GM19452 (cell line): ENCODE results near the gene GAL3ST2.
"Not testable (repeated sequence)": the region's sequence is repeated elsewhere in the genome, so short reads cannot be mapped to it uniquely, and the experiment has no call there.

Experiments used
- ATAC-seq: cut with Tn5 transposase; IDR thresholded peaks from one replicate; pipeline ENCODE4 v1.9.1; 2021; ENCODE audit not compliant: unreplicated experiment

The GAL3ST2 gene

GRCh38 chr2:241767464-241768250, 9.0 kb upstream of the GAL3ST2 start:
- ATAC-seq, result no peak

- no peak for ATAC-seq
Measured at GRCh38 chr2:241768251-241768711, 8.3 kb upstream of the GAL3ST2 start.

GRCh38 chr2:241768850-241769249, 7.8 kb upstream of the GAL3ST2 start:
- no peak for ATAC-seq

GRCh38 chr2:241769819-241770184, 6.8 kb upstream of the GAL3ST2 start:
- ATAC-seq, result no peak

- no peak for ATAC-seq
Measured at GRCh38 chr2:241770185-241770935, 6.3 kb upstream of the GAL3ST2 start.

GRCh38 chr2:241770936-241771285, 5.7 kb upstream of the GAL3ST2 start:
- no peak for ATAC-seq

- ATAC-seq, result no peak
Measured at GRCh38 chr2:241771286-241772062, 5.1 kb upstream of the GAL3ST2 start.

GRCh38 chr2:241772063-241772499, 4.5 kb upstream of the GAL3ST2 start:
- ATAC-seq, result no peak

GRCh38 chr2:241773511-241774418, 2.9 kb upstream of the GAL3ST2 start:
- ATAC-seq, result no peak

GRCh38 chr2:241774419-241775222, 2.0 kb upstream of the GAL3ST2 start:
- ATAC-seq, result no peak

- no peak for ATAC-seq
Measured at GRCh38 chr2:241775223-241776177, 1.1 kb upstream of the GAL3ST2 start.

- no peak for ATAC-seq
Measured at GRCh38 chr2:241777170-241777685, 606 bp downstream of the GAL3ST2 start.

- ATAC-seq, result no peak
Measured at GRCh38 chr2:241777686-241778627, 1.3 kb downstream of the GAL3ST2 start.

GRCh38 chr2:241780939-241781569, 4.4 kb downstream of the GAL3ST2 start:
- ATAC-seq, result no peak

GRCh38 chr2:241782053-241782452, 5.4 kb downstream of the GAL3ST2 start:
- ATAC-seq, result not testable (repeated sequence)

GRCh38 chr2:241788135-241788534, 11.5 kb downstream of the GAL3ST2 start:
- ATAC-seq, result no peak

GRCh38 chr2:241788572-241788971, 11.9 kb downstream of the GAL3ST2 start:
- peak; percentile 56 for ATAC-seq
